ENCODE results near the gene SLC9C2.

- TF ChIP-seq USF1 (IDR thresholded peaks at IDR 0.05; ENCODE audit: borderline replicate concordance, low read depth) (no peak), CTCF (IDR thresholded peaks at IDR 0.05) (no peak), CHD2 (IDR thresholded peaks at IDR 0.05; ENCODE audit: low read length, partially characterized antibody) (no peak), SIN3A (IDR thresholded peaks at IDR 0.05; ENCODE audit: borderline replicate concordance, low read depth, low read length) (no peak), REST (IDR thresholded peaks at IDR 0.05; ENCODE audit: low read depth, low read length) (no peak), POLR2AphosphoS5 (IDR thresholded peaks at IDR 0.05; ENCODE audit: low read depth, low read length) (no peak), EP300 (IDR thresholded peaks at IDR 0.05; ENCODE audit: borderline replicate concordance in 1 of 2, low read depth in 1 of 2, low read length in 1 of 2) (no peak), RCOR1 (IDR thresholded peaks at IDR 0.05; ENCODE audit: low read length) (no peak), SMC3 (IDR thresholded peaks at IDR 0.05; ENCODE audit: low read depth, low read length) (no peak), IRF3 (IDR thresholded peaks at IDR 0.05; ENCODE audit: low read depth, low read length) (no peak), ELF1 (IDR thresholded peaks at IDR 0.05) (no peak), PBX3 (IDR thresholded peaks at IDR 0.05) (no peak), GATA2 (CRISPR knock-in tag; IDR thresholded peaks at IDR 0.05) (no peak)
Observed at GRCh38 chr1:173648880-173649605, 46.2 kb upstream of the SLC9C2 start.

All from SK-N-SH (cell line).